Right lung (tissue), 5 donors: ENCODE results near the gene NCKAP5. TPM values are rescaled to one million over a fixed set of nuclear protein-coding genes. Genes with fewer than 3 reads are reported as not detected.
A peak's percentile ranks its signal among the peaks of the same experiment; 100 is the strongest.
"Not testable (repeated sequence)": the region's sequence is repeated elsewhere in the genome, so short reads cannot be mapped to it uniquely, and the experiment has no call there.

Experiments used
- DNase-seq, 2 donors: peaks; one replicate each; pipeline ENCODE4 v3.0.0-alpha.2; 2013
- polyA plus RNA-seq, 5 donors: library from polyadenylated mRNA; unstranded; fragments of 120-200 nt; gene quantifications; one replicate each; pipeline versions ENCODE4 v1.2.1 to v1.2.3, GENCODE V29; 2013; ENCODE audit warnings: inconsistent platforms in 1 of 5, low replicate concordance in 1 of 5; ENCODE audit not compliant: insufficient read length in 5 of 5, insufficient read depth in 1 of 5

NCKAP5 gene
- polyA plus RNA-seq, 5 donors, result 15.1 to 20.7 (median 15.9) TPM

GRCh38 chr2:133215477-133215876, 352.8 kb downstream of the NCKAP5 start:
- DNase-seq, result no peak

- DNase-seq, result no peak
Observed at GRCh38 chr2:133213651-133214050, 354.6 kb downstream of the NCKAP5 start.

- DNase-seq, result no peak
Observed at GRCh38 chr2:133209325-133209724, 358.9 kb downstream of the NCKAP5 start.

GRCh38 chr2:133206666-133207065, 361.6 kb downstream of the NCKAP5 start:
- not testable (repeated sequence) for DNase-seq

DNA sequence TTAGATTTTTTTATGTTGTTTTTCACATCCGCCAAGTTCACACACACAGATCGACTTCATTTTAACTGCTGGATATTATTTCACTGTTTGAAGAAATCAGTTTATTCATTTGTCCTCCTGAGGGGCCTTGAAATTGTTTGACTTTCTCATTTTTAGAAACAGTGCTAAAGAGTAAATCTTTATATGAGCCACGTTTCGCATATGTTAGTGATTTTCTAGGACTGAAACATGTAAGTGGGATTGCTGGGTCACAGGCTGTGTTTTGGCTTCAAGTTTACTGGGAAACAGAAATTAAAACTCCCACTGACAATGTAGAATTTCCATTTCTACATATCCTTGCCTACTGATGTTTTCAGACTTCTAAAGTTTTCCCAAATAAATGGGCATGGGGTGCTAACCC, 363.8 kb downstream of the NCKAP5 start:
- DNase-seq, result no peak

GRCh38 chr2:133200684-133201421, 367.4 kb downstream of the NCKAP5 start:
- DNase-seq, result no peak

- no peak for DNase-seq
Observed at GRCh38 chr2:133198678-133199077, 369.6 kb downstream of the NCKAP5 start.

GRCh38 chr2:133197156-133197555, 371.1 kb downstream of the NCKAP5 start:
- no peak for DNase-seq

DNA sequence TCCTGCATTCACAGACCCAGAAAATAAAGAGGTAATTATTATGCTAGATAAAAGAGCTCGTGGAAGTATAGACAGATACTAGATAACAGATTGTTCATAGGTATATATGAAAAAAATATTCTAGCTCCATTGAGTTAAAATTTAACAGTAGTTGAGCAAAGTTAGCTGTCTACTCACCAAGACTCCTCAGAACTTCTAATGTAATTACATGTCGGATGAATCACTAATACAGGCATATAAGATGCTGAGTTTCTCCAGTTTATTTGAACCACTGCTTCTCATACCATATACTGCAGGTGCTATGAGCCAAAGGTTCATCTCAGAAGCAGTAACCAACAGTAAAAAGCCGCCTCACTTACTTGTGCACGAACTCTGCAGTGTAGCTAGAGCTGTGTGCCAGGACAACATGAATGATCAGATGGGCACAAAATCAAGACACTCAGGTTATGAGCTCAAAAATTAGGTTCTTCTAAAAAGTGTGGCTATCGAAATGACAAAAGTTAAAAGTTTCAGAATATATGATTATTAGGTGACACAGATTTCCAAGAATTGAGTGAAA, 373.4 kb downstream of the NCKAP5 start:
- no peak for DNase-seq

DNA sequence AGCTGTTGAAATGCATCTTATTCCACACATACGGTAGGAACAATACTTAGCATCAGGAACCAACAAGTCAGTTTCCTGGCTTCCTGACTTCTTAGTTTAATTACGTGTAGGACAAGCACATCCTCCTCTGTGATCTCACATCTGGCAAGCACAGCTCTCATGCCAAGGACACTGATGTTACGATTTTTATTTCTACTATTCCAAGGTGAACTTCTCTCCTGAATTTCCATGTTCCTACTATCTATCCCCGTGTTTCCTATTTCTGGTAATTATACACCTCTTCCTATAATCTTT, 374.0 kb downstream of the NCKAP5 start:
- DNase-seq, result no peak

- DNase-seq, result no peak
Observed at GRCh38 chr2:133193544-133194361, 374.5 kb downstream of the NCKAP5 start.

DNA sequence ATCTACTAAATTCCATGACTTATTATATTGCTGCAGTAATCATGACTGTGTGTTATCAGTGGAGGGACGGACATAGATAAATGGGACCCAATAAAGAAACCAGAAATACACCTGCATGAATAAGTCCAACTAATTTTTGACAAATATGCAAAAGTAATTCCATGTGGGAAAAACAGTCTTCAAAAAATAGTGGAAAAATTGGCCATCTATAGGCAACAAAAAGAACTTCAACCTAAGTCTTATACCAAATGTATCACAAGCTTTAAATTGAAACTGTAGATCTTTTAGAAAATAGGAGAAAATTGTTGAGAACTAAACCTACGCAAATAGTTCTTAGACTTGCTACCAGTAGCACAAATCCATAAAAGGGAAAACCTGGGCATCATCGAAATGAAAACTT, 376.2 kb downstream of the NCKAP5 start:
- DNase-seq, result no peak

DNA sequence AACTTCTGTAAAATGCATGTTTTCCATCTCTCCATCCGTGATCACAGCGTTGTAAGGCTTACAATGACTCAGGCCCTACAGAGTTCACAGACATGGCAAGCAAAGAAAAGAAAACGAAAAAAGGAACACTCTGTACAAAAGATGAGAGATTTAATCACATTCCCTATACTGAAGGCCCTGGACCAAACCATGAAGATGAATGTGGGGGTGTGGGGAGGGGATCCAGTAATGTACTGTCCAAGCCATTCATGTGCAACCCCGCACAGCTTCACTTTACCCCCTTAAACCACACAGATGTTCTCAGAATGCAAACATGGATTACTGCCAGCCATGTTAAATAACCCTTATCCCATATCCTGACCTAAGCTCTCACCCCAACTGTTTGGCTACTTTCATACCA, 391.1 kb downstream of the NCKAP5 start:
- DNase-seq, result no peak

DNA sequence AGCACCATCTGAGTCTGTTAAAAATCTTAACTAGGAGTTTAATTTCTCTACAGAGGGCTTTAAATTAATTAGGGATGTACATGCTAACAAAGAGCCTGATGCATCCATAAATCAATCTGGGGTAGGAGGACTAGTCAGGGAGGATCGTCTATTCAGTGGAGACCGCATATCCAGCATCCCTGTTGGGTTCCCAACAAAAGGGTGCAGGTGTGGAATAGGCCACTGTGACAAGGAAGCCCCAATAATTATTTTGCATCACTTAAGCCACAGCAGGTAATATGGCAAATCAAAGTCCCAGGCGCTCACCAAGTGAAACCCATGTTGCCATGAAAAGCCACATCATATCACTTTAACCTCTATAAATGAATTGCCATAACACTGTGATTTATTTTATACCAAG, 392.3 kb downstream of the NCKAP5 start:
- DNase-seq, result no peak

GRCh38 chr2:133173224-133173623, 395.0 kb downstream of the NCKAP5 start:
- DNase-seq, result no peak

GRCh38 chr2:133171393-133172004, 396.8 kb downstream of the NCKAP5 start:
- DNase-seq, result peak; percentile 49 to 60

GRCh38 chr2:133169274-133169912, 398.9 kb downstream of the NCKAP5 start:
- no peak for DNase-seq

DNA sequence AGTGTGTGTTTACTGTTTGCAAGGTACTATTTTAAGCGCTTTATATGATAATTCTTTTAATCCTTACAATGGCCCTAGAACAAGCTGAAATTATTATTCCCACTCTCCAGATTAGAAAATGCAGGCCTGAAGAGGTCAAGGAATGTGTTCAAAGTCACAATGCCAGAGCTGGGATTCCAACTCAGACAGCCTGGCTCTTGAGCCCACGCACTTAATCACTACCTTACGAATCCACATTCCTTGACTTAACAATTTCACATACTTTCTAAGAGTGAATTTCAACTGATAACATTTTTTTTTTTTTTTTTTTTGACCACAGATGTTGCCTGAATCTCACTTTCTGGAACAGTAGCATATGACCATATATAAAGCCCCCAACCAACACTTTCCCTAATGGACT, 400.3 kb downstream of the NCKAP5 start:
- no peak for DNase-seq

- no peak for DNase-seq
Observed at GRCh38 chr2:133167223-133167622, 401.0 kb downstream of the NCKAP5 start.

- no peak for DNase-seq
Observed at GRCh38 chr2:133166031-133166430, 402.2 kb downstream of the NCKAP5 start.

DNA sequence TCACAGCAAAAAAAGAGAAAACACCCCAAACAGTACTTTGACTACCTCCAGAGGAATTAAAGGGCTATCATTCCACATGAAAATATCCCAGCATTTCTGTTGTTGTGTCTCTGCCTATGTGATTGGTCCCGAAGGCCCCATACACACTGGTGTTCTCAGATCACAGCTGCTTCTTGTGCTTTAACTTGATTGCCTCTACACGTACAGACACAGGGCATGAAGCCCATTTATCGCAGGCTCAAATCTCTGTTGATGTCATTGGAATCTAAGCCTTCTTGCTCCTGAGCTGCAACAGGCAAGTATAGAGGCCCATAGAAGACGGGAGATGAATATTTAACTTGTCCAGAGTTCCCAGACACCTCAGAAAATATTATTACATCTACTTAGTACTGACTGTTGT, 405.2 kb downstream of the NCKAP5 start:
- DNase-seq, result peak; percentile 30 to 31

DNA sequence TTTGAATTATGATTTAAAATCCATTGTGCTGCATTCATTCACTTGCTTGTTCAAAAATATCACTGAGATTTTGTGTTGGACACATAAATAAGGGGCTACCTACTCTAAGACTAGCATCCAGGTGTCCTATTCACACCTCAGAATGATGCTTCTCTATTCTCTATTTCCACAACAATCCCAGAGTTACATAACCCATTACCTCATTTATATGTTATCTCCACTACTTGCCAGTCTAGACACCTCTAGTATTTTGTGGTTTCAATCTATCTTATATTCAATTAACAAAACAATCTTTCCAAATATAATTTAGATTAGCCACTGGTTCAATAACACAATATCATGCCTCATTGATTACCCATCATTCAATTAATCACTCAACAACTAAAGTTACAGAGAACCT, 409.8 kb downstream of the NCKAP5 start:
- DNase-seq, result no peak
